ENCODE data around the gene RDH5.
"Not testable (repeated sequence)": the region's sequence is repeated elsewhere in the genome, so short reads cannot be mapped to it uniquely, and the experiment has no call there.

RDH5 gene

GRCh38 chr12:55748230-55748993, 28.2 kb downstream of the RDH5 start:
- no peak for DNase-seq

- no peak for DNase-seq
These were observed 35.1 kb downstream of the RDH5 start for GRCh38 chr12:55755246-55755645.

GRCh38 chr12:55757701-55758100, 37.5 kb downstream of the RDH5 start:
- DNase-seq = no peak

DNA sequence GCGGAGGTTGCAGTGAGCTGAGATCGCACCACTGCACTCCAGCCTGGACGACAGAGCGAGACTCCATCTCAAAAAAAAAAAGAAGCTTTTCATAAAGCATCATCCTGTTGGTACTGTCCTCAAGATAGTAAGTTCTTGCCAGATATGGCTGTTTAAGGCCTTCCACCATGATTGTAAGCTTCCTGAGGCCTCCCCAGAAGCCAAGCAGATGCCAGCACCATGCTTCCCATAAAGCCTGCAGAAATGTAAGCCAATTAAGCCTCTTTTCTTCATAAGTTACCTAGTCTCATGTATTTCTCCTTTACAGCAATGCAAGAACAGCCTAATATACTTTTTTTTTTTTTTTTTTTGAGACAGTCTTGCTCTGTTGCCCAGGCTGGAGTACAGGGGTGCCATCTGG, 38.4 kb downstream of the RDH5 start:
- DNase-seq = not testable (repeated sequence)

- DNase-seq = peak; percentile 82
These were observed 40.5 kb downstream of the RDH5 start for GRCh38 chr12:55760663-55761062.

DNA sequence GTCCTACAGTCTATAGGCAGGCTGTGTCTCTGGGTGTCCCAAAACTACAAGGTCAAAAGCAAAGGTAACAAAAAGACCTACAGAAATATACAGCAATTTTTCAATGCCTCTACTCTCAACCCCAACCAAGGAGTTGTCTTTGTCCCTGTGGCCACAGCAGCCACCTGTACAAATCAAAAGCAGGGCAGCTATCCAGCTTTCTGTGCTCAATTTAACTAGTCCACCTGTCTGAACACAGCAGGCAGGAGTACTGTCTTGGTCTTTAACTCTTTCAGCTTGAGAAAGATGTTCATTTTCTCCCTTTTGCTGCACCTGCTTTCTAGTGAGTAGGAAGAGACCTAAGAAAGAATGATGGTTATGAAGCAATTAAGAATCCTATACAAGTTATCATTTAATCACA, 42.5 kb downstream of the RDH5 start:
- DNase-seq = no peak

DNA sequence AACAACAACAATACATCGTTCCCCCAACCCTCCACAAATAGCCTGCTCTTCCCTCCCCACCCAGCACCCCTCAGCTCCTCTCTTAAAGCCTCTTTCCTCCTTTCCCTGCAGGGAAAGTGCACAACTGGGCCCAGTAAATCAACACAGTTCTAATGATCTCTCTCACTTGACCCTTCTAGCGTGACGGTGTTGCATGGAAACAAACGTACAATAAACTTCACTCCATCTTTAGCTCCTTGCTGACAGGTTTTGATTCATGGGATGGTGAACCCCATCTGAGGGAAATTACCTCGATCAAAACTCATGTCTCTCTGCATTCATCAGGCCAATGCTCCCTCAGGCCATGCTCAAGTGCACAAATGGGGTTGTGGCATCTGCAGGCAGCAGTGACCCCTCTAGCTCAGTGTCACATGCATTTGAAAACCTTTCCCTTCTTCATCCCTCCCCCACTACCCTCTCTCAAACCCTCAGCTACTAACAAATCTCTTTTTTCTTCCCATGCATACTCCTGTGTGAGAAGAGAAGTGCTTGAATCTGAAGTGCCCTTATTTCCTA, 45.6 kb downstream of the RDH5 start:
- no peak for DNase-seq

DNA sequence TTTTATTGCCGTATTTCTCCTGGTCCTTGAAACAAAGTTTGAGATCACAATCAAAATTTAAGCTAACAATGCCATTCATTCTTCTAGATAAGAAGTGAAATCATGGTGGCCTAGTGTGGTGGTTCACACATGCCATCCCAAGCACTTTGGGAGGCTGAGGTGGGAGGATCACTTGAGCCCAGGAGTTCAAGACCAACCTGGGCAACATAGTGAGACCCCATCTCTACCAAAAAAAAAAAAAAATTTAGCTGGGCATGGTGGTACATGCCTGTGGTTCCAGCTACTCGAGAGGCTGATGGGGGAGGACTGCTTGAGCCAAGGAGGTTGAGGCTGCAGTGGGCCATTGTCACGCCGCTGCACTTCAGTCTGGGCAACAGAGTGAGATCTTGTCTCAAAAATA, 47.0 kb downstream of the RDH5 start:
- no peak for DNase-seq

DNA sequence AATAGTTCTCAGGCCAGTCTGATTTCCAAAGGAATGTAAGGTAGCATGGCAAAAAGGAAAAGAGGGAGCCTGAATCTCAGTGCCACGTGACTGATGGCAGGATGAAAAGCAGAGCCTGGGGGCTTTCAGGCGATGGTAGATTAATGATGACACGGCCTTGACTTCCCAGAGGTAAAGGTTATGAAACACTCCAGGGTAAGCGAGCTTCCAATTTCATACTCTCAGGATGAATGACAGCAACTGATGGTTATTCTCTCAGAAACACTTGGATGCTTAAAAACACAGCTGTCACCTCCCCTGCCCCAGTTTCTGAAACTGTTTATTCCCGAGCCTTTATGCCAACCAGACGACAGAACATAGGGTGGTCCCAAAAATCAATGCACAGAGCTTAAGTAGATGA, 51.5 kb downstream of the RDH5 start:
- DNase-seq = no peak

Data from activated CD4-positive, alpha-beta T cell treated with anti-CD3 and anti-CD28 coated beads for 48 hours (primary cell).